Stomach (tissue), 4 donors: ENCODE measurements around the gene ADCY9.

Source experiments
- CTCF ChIP-seq, 7 experiments: fragments of 450-650 bp in 4 of 7; fragments of 200-600 bp in 3 of 7; sonication (generic) in 3 of 7; IDR thresholded peaks; one replicate each; pipeline ENCODE4 v1.5.1; 2016 to 2019; ENCODE audit warnings: antibody characterized with exemption in 7 of 7, control low read depth in 2 of 7, mild to moderate bottlenecking in 1 of 7
- EP300 ChIP-seq: sonication (generic); formaldehyde crosslinking; IDR thresholded peaks from one replicate; pipeline ENCODE4 v1.6.1; 2017; ENCODE audit warnings: antibody characterized with exemption
- POLR2A ChIP-seq, 4 donors: fragments of 450-650 bp; IDR thresholded peaks; one replicate each; pipeline ENCODE4 v1.6.1; 2016; ENCODE audit warnings: antibody characterized with exemption in 4 of 4, control low read depth in 2 of 4, mild to moderate bottlenecking in 1 of 4, moderate library complexity in 1 of 4
- POLR2AphosphoS5 ChIP-seq, 3 donors: sonication (generic); formaldehyde crosslinking; IDR thresholded peaks; one replicate each; pipeline ENCODE4 v1.6.1; 2016; ENCODE audit warnings: antibody characterized with exemption in 3 of 3

- TF ChIP-seq POLR2A (IDR thresholded peaks at IDR 0.05): no peak
- no peak for TF ChIP-seq CTCF (IDR thresholded peaks at IDR 0.05)
- no peak for TF ChIP-seq POLR2AphosphoS5 (IDR thresholded peaks at IDR 0.05)
- no peak for TF ChIP-seq EP300
Observed at GRCh38 chr16:4083347-4083870, 32.8 kb downstream of the ADCY9 start.
